ENCODE results near the gene AUP1. TPM values are rescaled to one million over a fixed set of nuclear protein-coding genes. Genes with fewer than 3 reads are reported as not detected.

AUP1 gene
- total RNA-seq, 1 donor from 2014 or later: 117 TPM

GRCh38 chr2:74576211-74576862 lies 46.8 kb upstream of the AUP1 start:
- no peak for DNase-seq (ENCODE audit: low spot score)
- H3K4me1 Mint-ChIP-seq (ENCODE audit: unreplicated experiment): peaks cover 29% of the 10 kb centered on the region
- TF ChIP-seq CTCF (IDR thresholded peaks at IDR 0.05; ENCODE audit: unreplicated experiment): no peak
- H3K27ac Mint-ChIP-seq (ENCODE audit: unreplicated experiment): no peak overlapping the region
- H3K27me3 Mint-ChIP-seq (ENCODE audit: unreplicated experiment): no peaks in the 10 kb centered on the region
- H3K36me3 Mint-ChIP-seq (ENCODE audit: low read depth, unreplicated experiment): no peaks in the 10 kb centered on the region
- no peaks in the 10 kb centered on the region for H3K9me3 Mint-ChIP-seq (ENCODE audit: unreplicated experiment)
- no peak overlapping the region for H3K4me3 Mint-ChIP-seq (ENCODE audit: unreplicated experiment)

- H3K27me3 Mint-ChIP-seq (ENCODE audit: unreplicated experiment): no peaks in the 10 kb centered on the region
- no peak overlapping the region for H3K4me3 Mint-ChIP-seq (ENCODE audit: unreplicated experiment)
- no peak for DNase-seq (ENCODE audit: low spot score)
- H3K36me3 Mint-ChIP-seq (ENCODE audit: low read depth, unreplicated experiment): no peaks in the 10 kb centered on the region
- H3K27ac Mint-ChIP-seq (ENCODE audit: unreplicated experiment): no peak overlapping the region
- peaks cover 29% of the 10 kb centered on the region for H3K4me1 Mint-ChIP-seq (ENCODE audit: unreplicated experiment)
- TF ChIP-seq CTCF (IDR thresholded peaks at IDR 0.05; ENCODE audit: unreplicated experiment): no peak
- H3K9me3 Mint-ChIP-seq (ENCODE audit: unreplicated experiment): no peaks in the 10 kb centered on the region
Observed at GRCh38 chr2:74575320-74575719, 45.8 kb upstream of the AUP1 start.

GRCh38 chr2:74573747-74574562 lies 44.4 kb upstream of the AUP1 start:
- no peaks in the 10 kb centered on the region for H3K36me3 Mint-ChIP-seq (ENCODE audit: low read depth, unreplicated experiment)
- peaks cover 29% of the 10 kb centered on the region for H3K4me1 Mint-ChIP-seq (ENCODE audit: unreplicated experiment)
- no peak for DNase-seq (ENCODE audit: low spot score)
- H3K27ac Mint-ChIP-seq (ENCODE audit: unreplicated experiment): peak overlapping the region; percentile 83
- TF ChIP-seq CTCF (IDR thresholded peaks at IDR 0.05; ENCODE audit: unreplicated experiment): no peak
- no peaks in the 10 kb centered on the region for H3K27me3 Mint-ChIP-seq (ENCODE audit: unreplicated experiment)
- no peaks in the 10 kb centered on the region for H3K9me3 Mint-ChIP-seq (ENCODE audit: unreplicated experiment)
- no peak overlapping the region for H3K4me3 Mint-ChIP-seq (ENCODE audit: unreplicated experiment)

GRCh38 chr2:74572178-74572925 lies 42.8 kb upstream of the AUP1 start:
- H3K4me3 Mint-ChIP-seq (ENCODE audit: unreplicated experiment): no peak overlapping the region
- no peak overlapping the region for H3K27ac Mint-ChIP-seq (ENCODE audit: unreplicated experiment)
- peaks cover 2% of the 10 kb centered on the region for H3K27me3 Mint-ChIP-seq (ENCODE audit: unreplicated experiment)
- H3K9me3 Mint-ChIP-seq (ENCODE audit: unreplicated experiment): no peaks in the 10 kb centered on the region
- DNase-seq (ENCODE audit: low spot score): no peak
- H3K4me1 Mint-ChIP-seq (ENCODE audit: unreplicated experiment): peaks cover 24% of the 10 kb centered on the region
- no peak for TF ChIP-seq CTCF (IDR thresholded peaks at IDR 0.05; ENCODE audit: unreplicated experiment)
- no peaks in the 10 kb centered on the region for H3K36me3 Mint-ChIP-seq (ENCODE audit: low read depth, unreplicated experiment)
